Measurements from ENCODE around the gene FGF13.
A peak's percentile ranks its signal among the peaks of the same experiment; 100 is the strongest.

GRCh38 chrX:138745196-138745595, 33.7 kb upstream of the FGF13 start:
- no peak for TF ChIP-seq TAF1 (IDR thresholded peaks at IDR 0.05; ENCODE audit: low read depth)
- TF ChIP-seq POLR2AphosphoS5 (IDR thresholded peaks at IDR 0.05) = no peak
- TF ChIP-seq CTCF (IDR thresholded peaks at IDR 0.05; ENCODE audit: poor library complexity, severe bottlenecking) = peak; percentile 73
- no peak for TF ChIP-seq REST (IDR thresholded peaks at IDR 0.05; ENCODE audit: borderline replicate concordance)
- no peak for TF ChIP-seq EP300 (conservative IDR thresholded peaks at IDR 0.05; ENCODE audit: poor library complexity, severe bottlenecking)
